B cell (primary cell): ENCODE measurements around the gene NCOA7. TPM values are rescaled to one million over a fixed set of nuclear protein-coding genes. Genes with fewer than 3 reads are reported as not detected.

Experiments
- ATAC-seq: fragments of 200-7000 bp; cut with Tn5 transposase; one replicate; pipeline ENCODE4 v1.10.0; 2021; ENCODE audit warnings: low read depth, mild to moderate bottlenecking, moderate number of reproducible peaks, moderate library complexity
- CTCF ChIA-PET: fragments of 350-600 bp; sonication (Branson Sonifier 250); formaldehyde crosslinking; loops from one replicate; lab custom pipeline; 2021; ENCODE audit warnings: antibody characterized with exemption, inconsistent platforms; lab: Charles Lee
- POLR2A ChIA-PET: fragments of 350-600 bp; sonication (Branson Sonifier 250); formaldehyde crosslinking; loops from one replicate; lab custom pipeline; 2021; ENCODE audit warnings: antibody characterized with exemption; lab: Charles Lee
- DNase-seq: peaks from one replicate; pipeline ENCODE4 v3.0.0; 2013
- H2AFZ ChIP-seq: 2 replicates; pipeline ENCODE4 v1.6.1; 2012; ENCODE audit warnings: mild to moderate bottlenecking, low read depth, low read length; ENCODE audit not compliant: insufficient read depth, poor library complexity, severe bottlenecking
- H3K27ac ChIP-seq, 2 donors: 1 replicate in 1 of 2; 2 replicates in 1 of 2; pipeline ENCODE4 v1.5.1; 2012 to 2013; ENCODE audit warnings: low read length in 2 of 2, mild to moderate bottlenecking in 2 of 2, moderate library complexity in 1 of 2
- H3K27me3 ChIP-seq, 4 experiments: fragments of 200-600 bp in 1 of 4; sonication (generic) in 1 of 4; replicated peaks in 1 of 4; 1 replicate in 2 of 4; 2 replicates in 2 of 4; pipeline versions ENCODE4 v1.6.1 to v1.7.0; 2013 to 2016; ENCODE audit warnings: low read length in 3 of 4, mild to moderate bottlenecking in 2 of 4, mixed read lengths in 1 of 4, moderate library complexity in 1 of 4; ENCODE audit not compliant: insufficient read depth in 4 of 4, control insufficient read depth in 3 of 4; ENCODE audit errors: control extremely low read depth in 1 of 4
- H3K36me3 ChIP-seq, 2 experiments: replicated peaks in 1 of 2; 1 replicate in 1 of 2; 2 replicates in 1 of 2; pipeline versions ENCODE4 v1.6.1 to v1.7.1; 2013; ENCODE audit warnings: low read length in 1 of 2; ENCODE audit not compliant: insufficient read depth in 2 of 2, control insufficient read depth in 1 of 2; ENCODE audit errors: control extremely low read depth in 1 of 2, extremely low read depth in 1 of 2
- H3K4me1 ChIP-seq, 2 donors: fragments of 200-600 bp in 1 of 2; sonication (generic) in 1 of 2; 1 replicate in 1 of 2; 2 replicates in 1 of 2; pipeline versions ENCODE4 v1.5.1 to v1.6.1; 2013 to 2017; ENCODE audit warnings: low read length in 2 of 2; ENCODE audit not compliant: control insufficient read depth in 2 of 2, insufficient read depth in 2 of 2
- H3K4me2 ChIP-seq: replicated peaks from 2 replicates; pipeline ENCODE3; 2012; ENCODE audit warnings: mild to moderate bottlenecking, low read depth, low read length; ENCODE audit not compliant: poor library complexity, severe bottlenecking
- H3K4me3 ChIP-seq, 5 experiments: fragments of 200-600 bp in 1 of 5; sonication (generic) in 1 of 5; 1 replicate in 3 of 5; 2 replicates in 2 of 5; pipeline versions ENCODE4 v1.5.1 to v1.7.0; 2011 to 2016; ENCODE audit warnings: low read length in 4 of 5, mild to moderate bottlenecking in 4 of 5, low read depth in 2 of 5, control low read depth in 1 of 5, moderate library complexity in 1 of 5; ENCODE audit not compliant: insufficient read depth in 1 of 5; ENCODE audit errors: control extremely low read depth in 1 of 5, extremely low read depth in 1 of 5
- H3K79me2 ChIP-seq: fragments of 200-600 bp; sonication (generic); one replicate; pipeline ENCODE4 v1.6.0; 2016; ENCODE audit warnings: low read length; ENCODE audit not compliant: control insufficient read depth, insufficient read depth
- H3K9ac ChIP-seq: fragments of 200-600 bp; sonication (generic); 2 replicates; pipeline ENCODE4 v1.6.1; 2017; ENCODE audit warnings: mild to moderate bottlenecking, low read length, moderate library complexity
- H3K9me3 ChIP-seq, 3 donors: one replicate each; pipeline versions ENCODE4 v1.6.1 to v1.7.1; 2013; ENCODE audit warnings: low read length in 2 of 3; ENCODE audit not compliant: control insufficient read depth in 2 of 3, insufficient read depth in 1 of 3; ENCODE audit errors: control extremely low read depth in 1 of 3
- H4K20me1 ChIP-seq: 2 replicates; pipeline ENCODE4 v1.6.0; 2012; ENCODE audit warnings: mild to moderate bottlenecking, low read length; ENCODE audit not compliant: insufficient read depth, control insufficient read depth, poor library complexity, severe bottlenecking
- H3K27ac Mint-ChIP-seq: one replicate; pipeline ENCODE4 v1.8.0; 2021; ENCODE audit warnings: mixed read lengths
- H3K27me3 Mint-ChIP-seq: one replicate; pipeline ENCODE4 v1.8.0; 2021; ENCODE audit warnings: mixed read lengths
- H3K4me1 Mint-ChIP-seq: one replicate; pipeline ENCODE4 v1.8.0; 2021; ENCODE audit warnings: mixed read lengths
- H3K4me3 Mint-ChIP-seq: one replicate; pipeline ENCODE4 v1.8.0; 2021; ENCODE audit warnings: mixed read lengths
- H3K9me3 Mint-ChIP-seq: one replicate; pipeline ENCODE4 v1.8.0; 2022; ENCODE audit warnings: mixed read lengths; ENCODE audit not compliant: insufficient read depth
- EZH2 ChIP-seq: IDR thresholded peaks from 2 replicates; pipeline ENCODE4 v1.6.1; 2012; ENCODE audit warnings: borderline replicate concordance, low read depth, mild to moderate bottlenecking, moderate library complexity, low read length; ENCODE audit not compliant: insufficient read depth, poor library complexity, severe bottlenecking
- WGBS: methylation state at CpG from one replicate; pipeline ENCODE4 v1.1.5; 2013; ENCODE audit warnings: missing lambda C conversion rate; ENCODE audit not compliant: insufficient coverage; 5-methylcytosine and 5-hydroxymethylcytosine counted together
- intact Hi-C: fragments of 100-400 bp; cut with micrococcal nuclease; formaldehyde crosslinking; loops from one replicate; pipeline ENCODE4 v1.10.0; 2022
- polyA plus RNA-seq: library from polyadenylated mRNA; depleted of rRNA; stranded (reverse); fragments of >200 nt; gene quantifications from 2 replicates; pipeline ENCODE4 v1.2.3, GENCODE V29; 2012
- total RNA-seq, 2 donors: library from RNA; stranded (reverse); fragments of 120-200 nt in 1 of 2; gene quantifications; 1 replicate in 1 of 2; 2 replicates in 1 of 2; pipeline versions ENCODE4 v1.2.3 to v1.2.4, GENCODE V29; 2013 to 2022
- TF ChIP-seq, protein P1 (sequence below): fragments of 200-600 bp; IDR thresholded peaks from one replicate; pipeline ENCODE4 v1.8.0; 2022; ENCODE audit warnings: antibody characterized with exemption, mild to moderate bottlenecking

NCOA7 gene
- total and polyA plus RNA-seq, 2 donors (not counting 1 experiment from before 2014, with no cell fraction given): 10.9 to 27.4 TPM

DNA sequence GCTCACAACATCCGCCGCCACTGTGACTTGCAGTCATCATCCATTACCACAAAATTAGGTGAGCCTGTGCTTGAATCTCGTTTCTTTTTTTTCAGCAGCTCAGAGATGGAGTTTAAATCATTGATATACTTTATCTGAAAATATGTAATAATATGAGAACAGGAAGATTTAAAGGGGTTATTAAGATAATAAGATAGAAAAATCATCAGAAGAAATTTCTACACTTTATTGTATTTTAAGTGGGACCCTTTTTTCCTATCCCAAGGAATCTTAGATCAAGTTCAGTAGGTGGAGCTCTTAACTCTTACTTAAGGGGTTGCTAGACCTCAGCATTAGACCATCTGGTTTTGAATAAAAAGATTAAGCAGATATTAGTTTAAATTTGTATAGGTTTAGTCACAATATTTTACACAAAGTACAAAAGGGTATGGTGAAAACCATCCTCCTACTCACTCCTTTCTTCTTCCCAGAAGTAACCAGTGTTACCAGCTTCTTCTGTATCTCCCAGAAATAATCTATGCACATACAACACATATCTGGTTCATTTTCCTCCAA is 9.4 kb upstream of the NCOA7 start:
- ATAC-seq (peak; percentile 26), DNase-seq (no peak)
- no CpG with 5 or more reads among the region's 3 CpGs for WGBS
- Histone ChIP-seq H3K4me3 (peak overlapping the region; percentile 67 to 100 (median 84)), H3K27ac (peak overlapping the region; percentile 81 to 95), H3K36me3 (no peaks in the 10 kb centered on the region), H3K4me1 (peaks cover 5 to 6% of the 10 kb centered on the region in 2 donors), H2AFZ (peak overlapping the region; percentile 84), H3K9me3 (no peaks in the 10 kb centered on the region), H3K27me3 (no peaks in the 10 kb centered on the region), H4K20me1 (no peaks in the 10 kb centered on the region), H3K79me2 (peaks cover 8% of the 10 kb centered on the region), H3K9ac (peak overlapping the region; percentile 77), H3K4me2 (peak overlapping the region; percentile 74)
- POLR2A ChIA-PET: interaction anchor here (0.6 to 3.5 kb wide), 6 partner anchors 9 to 479 kb away, joined by 3 to 59 read pairs (median 4); partner anchors contain the start of genes HINT3 and NCOA7
- CTCF ChIA-PET: interaction anchor here (0.7 to 5.4 kb wide), 19 partner anchors 9 to 470 kb away, joined by 3 to 89 read pairs (median 4); partner anchors contain the start of genes HINT3, NCOA7 and TRMT11
- Mint-ChIP-seq H3K4me1 (peaks cover 11% of the 10 kb centered on the region), H3K4me3 (no peak overlapping the region), H3K27me3 (no peaks in the 10 kb centered on the region), H3K27ac (no peak overlapping the region), H3K9me3 (no peaks in the 10 kb centered on the region)
- no peak for TF ChIP-seq EZH2
- TF ChIP-seq, protein P1, sequence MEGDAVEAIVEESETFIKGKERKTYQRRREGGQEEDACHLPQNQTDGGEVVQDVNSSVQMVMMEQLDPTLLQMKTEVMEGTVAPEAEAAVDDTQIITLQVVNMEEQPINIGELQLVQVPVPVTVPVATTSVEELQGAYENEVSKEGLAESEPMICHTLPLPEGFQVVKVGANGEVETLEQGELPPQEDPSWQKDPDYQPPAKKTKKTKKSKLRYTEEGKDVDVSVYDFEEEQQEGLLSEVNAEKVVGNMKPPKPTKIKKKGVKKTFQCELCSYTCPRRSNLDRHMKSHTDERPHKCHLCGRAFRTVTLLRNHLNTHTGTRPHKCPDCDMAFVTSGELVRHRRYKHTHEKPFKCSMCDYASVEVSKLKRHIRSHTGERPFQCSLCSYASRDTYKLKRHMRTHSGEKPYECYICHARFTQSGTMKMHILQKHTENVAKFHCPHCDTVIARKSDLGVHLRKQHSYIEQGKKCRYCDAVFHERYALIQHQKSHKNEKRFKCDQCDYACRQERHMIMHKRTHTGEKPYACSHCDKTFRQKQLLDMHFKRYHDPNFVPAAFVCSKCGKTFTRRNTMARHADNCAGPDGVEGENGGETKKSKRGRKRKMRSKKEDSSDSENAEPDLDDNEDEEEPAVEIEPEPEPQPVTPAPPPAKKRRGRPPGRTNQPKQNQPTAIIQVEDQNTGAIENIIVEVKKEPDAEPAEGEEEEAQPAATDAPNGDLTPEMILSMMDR: no peak
- intact Hi-C loops: loop anchor here (2.0 kb wide), 1 partner anchor 17 kb away; no protein-coding TSS in a partner anchor

GRCh38 chr6:125784365-125784764 is 6.4 kb upstream of the NCOA7 start:
- Histone ChIP-seq H3K36me3 (no peaks in the 10 kb centered on the region), H2AFZ (no peak overlapping the region), H3K4me3 (no peak overlapping the region), H3K4me1 (peaks cover 9 to 20% of the 10 kb centered on the region in 2 donors), H3K27me3 (no peaks in the 10 kb centered on the region), H3K79me2 (peaks cover 8% of the 10 kb centered on the region), H3K9me3 (no peaks in the 10 kb centered on the region), H4K20me1 (no peaks in the 10 kb centered on the region), H3K27ac (no peak overlapping the region), H3K4me2 (no peak overlapping the region), H3K9ac (no peak overlapping the region)
- TF ChIP-seq, protein P1: no peak
- TF ChIP-seq EZH2: no peak
- H3K4me3 Mint-ChIP-seq: no peak overlapping the region
- WGBS: 86% methylated on average over 1 of the region's 2 CpGs
- no peaks in the 10 kb centered on the region for H3K27me3 Mint-ChIP-seq
- ATAC-seq (no peak), DNase-seq (no peak)
- H3K4me1 Mint-ChIP-seq: peaks cover 13% of the 10 kb centered on the region
- H3K9me3 Mint-ChIP-seq: no peaks in the 10 kb centered on the region
- ChIA-PET CTCF (interaction anchor here (1.8 to 10.4 kb wide), 3 partner anchors 170 to 472 kb away, joined by 7 to 130 read pairs (median 8); partner anchors contain the start of gene HINT3), POLR2A (no interaction called here)
- H3K27ac Mint-ChIP-seq: no peak overlapping the region
- intact Hi-C loops: no loop called here
